ENCODE data around the gene ADM5.

Gene ADM5

GRCh38 chr19:49651029-49651819 lies 38.2 kb upstream of the ADM5 start:
- Histone ChIP-seq H3K36me3 (ENCODE audit: insufficient read depth, low read length) (peaks cover 73% of the 10 kb centered on the region), H2AFZ (ENCODE audit: low read length) (no peak overlapping the region), H3K4me3 (ENCODE audit: low read depth, low read length, poor library complexity, severe bottlenecking) (no peak overlapping the region), H3K9ac (ENCODE audit: low read length) (no peak overlapping the region), H3K4me1 (ENCODE audit: insufficient read depth, low read length, severe bottlenecking) (no peaks in the 10 kb centered on the region), H3F3A (ENCODE audit: insufficient read depth, low read length) (no peaks in the 10 kb centered on the region), H4K20me1 (ENCODE audit: insufficient read depth, low read length) (no peaks in the 10 kb centered on the region), H3K9me3 (ENCODE audit: low read length) (no peaks in the 10 kb centered on the region), H3K4me2 (ENCODE audit: low read length) (no peak overlapping the region), H3K79me2 (ENCODE audit: insufficient read depth, low read length) (no peaks in the 10 kb centered on the region), H3K9me2 (ENCODE audit: low read depth, low read length) (no peaks in the 10 kb centered on the region), H3K27me3 (ENCODE audit: insufficient read depth, low read length) (no peaks in the 10 kb centered on the region), H3K27ac (ENCODE audit: low read depth, low read length, poor library complexity, severe bottlenecking) (no peak overlapping the region)
- TF ChIP-seq EZH2 (IDR thresholded peaks at IDR 0.05; ENCODE audit: borderline replicate concordance, low read length): no peak
- TF ChIP-seq CTCF (IDR thresholded peaks at IDR 0.05; ENCODE audit: low read length): no peak

GRCh38 chr19:49651820-49652550 lies 37.4 kb upstream of the ADM5 start:
- H3K79me2 ChIP-seq (ENCODE audit: insufficient read depth, low read length): no peaks in the 10 kb centered on the region
- no peaks in the 10 kb centered on the region for H3F3A ChIP-seq (ENCODE audit: insufficient read depth, low read length)
- H3K9ac ChIP-seq (ENCODE audit: low read length): no peak overlapping the region
- no peaks in the 10 kb centered on the region for H3K4me1 ChIP-seq (ENCODE audit: insufficient read depth, low read length, severe bottlenecking)
- no peaks in the 10 kb centered on the region for H4K20me1 ChIP-seq (ENCODE audit: insufficient read depth, low read length)
- H2AFZ ChIP-seq (ENCODE audit: low read length): no peak overlapping the region
- H3K27me3 ChIP-seq (ENCODE audit: insufficient read depth, low read length): no peaks in the 10 kb centered on the region
- TF ChIP-seq EZH2 (IDR thresholded peaks at IDR 0.05; ENCODE audit: borderline replicate concordance, low read length) (no peak), CTCF (IDR thresholded peaks at IDR 0.05; ENCODE audit: low read length) (no peak)
- H3K27ac ChIP-seq (ENCODE audit: low read depth, low read length, poor library complexity, severe bottlenecking): no peak overlapping the region
- H3K4me2 ChIP-seq (ENCODE audit: low read length): no peak overlapping the region
- no peak overlapping the region for H3K4me3 ChIP-seq (ENCODE audit: low read depth, low read length, poor library complexity, severe bottlenecking)
- H3K9me2 ChIP-seq (ENCODE audit: low read depth, low read length): no peaks in the 10 kb centered on the region
- peaks cover 73% of the 10 kb centered on the region for H3K36me3 ChIP-seq (ENCODE audit: insufficient read depth, low read length)
- no peaks in the 10 kb centered on the region for H3K9me3 ChIP-seq (ENCODE audit: low read length)

GRCh38 chr19:49652551-49653465 lies 36.6 kb upstream of the ADM5 start:
- TF ChIP-seq EZH2 (IDR thresholded peaks at IDR 0.05; ENCODE audit: borderline replicate concordance, low read length): no peak
- no peak for TF ChIP-seq CTCF (IDR thresholded peaks at IDR 0.05; ENCODE audit: low read length)
- no peaks in the 10 kb centered on the region for H3K27me3 ChIP-seq (ENCODE audit: insufficient read depth, low read length)
- H2AFZ ChIP-seq (ENCODE audit: low read length): no peak overlapping the region
- H3K9ac ChIP-seq (ENCODE audit: low read length): no peak overlapping the region
- H3K9me3 ChIP-seq (ENCODE audit: low read length): no peaks in the 10 kb centered on the region
- H3K4me3 ChIP-seq (ENCODE audit: low read depth, low read length, poor library complexity, severe bottlenecking): no peak overlapping the region
- H3K79me2 ChIP-seq (ENCODE audit: insufficient read depth, low read length): no peaks in the 10 kb centered on the region
- no peak overlapping the region for H3K27ac ChIP-seq (ENCODE audit: low read depth, low read length, poor library complexity, severe bottlenecking)
- no peaks in the 10 kb centered on the region for H3K9me2 ChIP-seq (ENCODE audit: low read depth, low read length)
- no peaks in the 10 kb centered on the region for H4K20me1 ChIP-seq (ENCODE audit: insufficient read depth, low read length)
- H3F3A ChIP-seq (ENCODE audit: insufficient read depth, low read length): no peaks in the 10 kb centered on the region
- no peaks in the 10 kb centered on the region for H3K4me1 ChIP-seq (ENCODE audit: insufficient read depth, low read length, severe bottlenecking)
- peaks cover 74% of the 10 kb centered on the region for H3K36me3 ChIP-seq (ENCODE audit: insufficient read depth, low read length)
- no peak overlapping the region for H3K4me2 ChIP-seq (ENCODE audit: low read length)
